ENCODE measurements around the gene C1QL1.

DNA sequence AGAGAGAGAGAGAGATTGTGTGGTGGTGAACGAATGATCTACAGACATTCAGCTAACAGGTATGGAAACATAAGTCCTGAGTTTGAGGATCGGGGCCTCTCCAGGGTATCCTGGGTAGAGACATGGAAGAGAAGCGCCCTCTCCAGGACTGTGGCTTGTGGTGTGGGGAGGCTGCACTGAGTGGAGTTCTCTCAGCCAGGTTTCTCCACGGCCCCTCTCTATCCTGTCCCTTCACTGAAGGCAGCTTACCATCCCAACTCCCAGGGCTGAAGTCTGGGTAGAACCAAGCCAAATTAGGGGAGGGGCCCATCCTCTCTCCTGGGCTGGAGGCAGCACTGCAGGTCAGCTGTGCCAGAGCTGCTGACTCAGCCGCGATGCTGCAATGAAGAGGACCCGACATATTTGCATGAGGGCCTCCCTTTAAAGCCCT lies 6.2 kb downstream of the C1QL1 start:
- TF ChIP-seq, protein P1, sequence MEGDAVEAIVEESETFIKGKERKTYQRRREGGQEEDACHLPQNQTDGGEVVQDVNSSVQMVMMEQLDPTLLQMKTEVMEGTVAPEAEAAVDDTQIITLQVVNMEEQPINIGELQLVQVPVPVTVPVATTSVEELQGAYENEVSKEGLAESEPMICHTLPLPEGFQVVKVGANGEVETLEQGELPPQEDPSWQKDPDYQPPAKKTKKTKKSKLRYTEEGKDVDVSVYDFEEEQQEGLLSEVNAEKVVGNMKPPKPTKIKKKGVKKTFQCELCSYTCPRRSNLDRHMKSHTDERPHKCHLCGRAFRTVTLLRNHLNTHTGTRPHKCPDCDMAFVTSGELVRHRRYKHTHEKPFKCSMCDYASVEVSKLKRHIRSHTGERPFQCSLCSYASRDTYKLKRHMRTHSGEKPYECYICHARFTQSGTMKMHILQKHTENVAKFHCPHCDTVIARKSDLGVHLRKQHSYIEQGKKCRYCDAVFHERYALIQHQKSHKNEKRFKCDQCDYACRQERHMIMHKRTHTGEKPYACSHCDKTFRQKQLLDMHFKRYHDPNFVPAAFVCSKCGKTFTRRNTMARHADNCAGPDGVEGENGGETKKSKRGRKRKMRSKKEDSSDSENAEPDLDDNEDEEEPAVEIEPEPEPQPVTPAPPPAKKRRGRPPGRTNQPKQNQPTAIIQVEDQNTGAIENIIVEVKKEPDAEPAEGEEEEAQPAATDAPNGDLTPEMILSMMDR (IDR thresholded peaks at IDR 0.05; ENCODE audit: low read depth, low read length) = no peak
- no peak for TF ChIP-seq EZH2phosphoT487 (IDR thresholded peaks at IDR 0.05; ENCODE audit: low read depth)
